Lung microvascular endothelial cell (primary cell): ENCODE data around the gene IDI2. TPM values are rescaled to one million over a fixed set of nuclear protein-coding genes. Genes with fewer than 3 reads are reported as not detected.

Experiments
- DNase-seq, 2 donors: peaks; one replicate each; pipeline versions ENCODE4 v3.0.0 to v3.0.0-alpha.2; 2010; ENCODE audit warnings: low read depth in 2 of 2
- total RNA-seq: library from RNA; depleted of rRNA; stranded (reverse); fragments of >200 nt; gene quantifications from 2 replicates; pipeline ENCODE4 v1.2.1, GENCODE V29; 2014

Gene IDI2
- total RNA-seq, 1 donor from 2014 or later, result not detected

- DNase-seq, result no peak
Measured at GRCh38 chr10:983971-984655, 41.5 kb downstream of the IDI2 start.

- DNase-seq, result no peak
Measured at GRCh38 chr10:983401-983800, 42.3 kb downstream of the IDI2 start.

- DNase-seq, result no peak
Measured at GRCh38 chr10:980468-981093, 45.1 kb downstream of the IDI2 start.

GRCh38 chr10:978826-979421 is 46.7 kb downstream of the IDI2 start:
- no peak for DNase-seq

- no peak for DNase-seq
Measured at GRCh38 chr10:976316-976715, 49.3 kb downstream of the IDI2 start.

GRCh38 chr10:974785-975074 is 50.9 kb downstream of the IDI2 start:
- no peak for DNase-seq

- no peak for DNase-seq
Measured at GRCh38 chr10:974038-974784, 51.4 kb downstream of the IDI2 start.

- DNase-seq, result no peak
Measured at GRCh38 chr10:972763-973162, 52.9 kb downstream of the IDI2 start.

GRCh38 chr10:971613-972012 is 54.0 kb downstream of the IDI2 start:
- no peak for DNase-seq

- peak; percentile 28 to 29 for DNase-seq
Measured at GRCh38 chr10:971150-971542, 54.5 kb downstream of the IDI2 start.

GRCh38 chr10:970311-971149 is 55.1 kb downstream of the IDI2 start:
- DNase-seq, result no peak

- DNase-seq, result no peak
Measured at GRCh38 chr10:969473-970150, 56.0 kb downstream of the IDI2 start.

Other genes starting within 250 kb of the IDI2 start
- gene LARP4B, start 94.2 kb downstream of the IDI2 start, total RNA-seq, result 17.4 and 23.2 TPM in 2 replicates
- gene GTPBP4, start 37.4 kb downstream of the IDI2 start, total RNA-seq, result 16.3 and 23.4 TPM in 2 replicates
- 49.0 and 56.2 TPM in 2 replicates for gene IDI1, start 23.3 kb upstream of the IDI2 start, total RNA-seq
- gene WDR37, start 30.5 kb upstream of the IDI2 start, total RNA-seq, result 12.9 and 17.3 TPM in 2 replicates